Measurements from ENCODE around the gene CWH43.

DNA sequence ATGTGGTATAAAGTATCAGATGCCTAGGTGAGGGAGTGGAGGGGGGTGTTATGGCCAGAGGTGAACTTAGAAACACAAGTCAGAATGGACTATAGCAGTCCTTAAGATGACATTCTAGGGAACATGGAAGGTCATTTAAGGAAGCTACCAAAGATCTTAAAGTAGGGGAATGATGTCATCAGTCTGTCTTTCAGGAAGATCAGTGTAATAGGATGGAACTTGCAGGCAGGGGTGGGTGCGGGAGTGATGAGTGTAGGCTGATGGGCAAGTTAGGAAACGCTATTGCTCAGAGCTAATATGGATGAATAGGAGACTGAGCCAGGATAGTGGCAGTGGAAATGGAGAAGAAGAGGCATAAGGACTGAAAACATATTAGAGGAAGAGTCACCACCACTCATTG is 27.5 kb upstream of the CWH43 start:
- TF ChIP-seq, protein P1, sequence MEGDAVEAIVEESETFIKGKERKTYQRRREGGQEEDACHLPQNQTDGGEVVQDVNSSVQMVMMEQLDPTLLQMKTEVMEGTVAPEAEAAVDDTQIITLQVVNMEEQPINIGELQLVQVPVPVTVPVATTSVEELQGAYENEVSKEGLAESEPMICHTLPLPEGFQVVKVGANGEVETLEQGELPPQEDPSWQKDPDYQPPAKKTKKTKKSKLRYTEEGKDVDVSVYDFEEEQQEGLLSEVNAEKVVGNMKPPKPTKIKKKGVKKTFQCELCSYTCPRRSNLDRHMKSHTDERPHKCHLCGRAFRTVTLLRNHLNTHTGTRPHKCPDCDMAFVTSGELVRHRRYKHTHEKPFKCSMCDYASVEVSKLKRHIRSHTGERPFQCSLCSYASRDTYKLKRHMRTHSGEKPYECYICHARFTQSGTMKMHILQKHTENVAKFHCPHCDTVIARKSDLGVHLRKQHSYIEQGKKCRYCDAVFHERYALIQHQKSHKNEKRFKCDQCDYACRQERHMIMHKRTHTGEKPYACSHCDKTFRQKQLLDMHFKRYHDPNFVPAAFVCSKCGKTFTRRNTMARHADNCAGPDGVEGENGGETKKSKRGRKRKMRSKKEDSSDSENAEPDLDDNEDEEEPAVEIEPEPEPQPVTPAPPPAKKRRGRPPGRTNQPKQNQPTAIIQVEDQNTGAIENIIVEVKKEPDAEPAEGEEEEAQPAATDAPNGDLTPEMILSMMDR (conservative IDR thresholded peaks at IDR 0.05; ENCODE audit: low read depth, low read length), result no peak
- TF ChIP-seq EZH2phosphoT487 (IDR thresholded peaks at IDR 0.05; ENCODE audit: borderline replicate concordance, low read length), result no peak

Measured in PC-3 (cell line).